HCT116 (cell line): ENCODE measurements around the gene KCNK3.

Experiments used
- CTCF ChIP-seq, 3 experiments: fragments of 200-600 bp in 1 of 3; sonication (generic) in 1 of 3; IDR thresholded peaks in 2 of 3; conservative IDR thresholded peaks in 1 of 3; 2 replicates each; pipeline ENCODE4 v1.5.1; 2012 to 2017; ENCODE audit warnings: low read depth in 2 of 3, low read length in 2 of 3, antibody characterized with exemption in 1 of 3, borderline replicate concordance in 1 of 3, control low read depth in 1 of 3, mild to moderate bottlenecking in 1 of 3, mixed read lengths in 1 of 3, mixed run types in 1 of 3, moderate library complexity in 1 of 3; ENCODE audit not compliant: insufficient read depth in 1 of 3
- EZH2 ChIP-seq: fragments of 200-600 bp; sonication (generic); IDR thresholded peaks from 2 replicates; pipeline ENCODE4 v1.6.1; 2017; ENCODE audit warnings: antibody characterized with exemption, mixed run types
- EZH2phosphoT487 ChIP-seq: fragments of 200-600 bp; IDR thresholded peaks from 2 replicates; pipeline ENCODE4 v1.6.1; 2018; ENCODE audit warnings: antibody characterized with exemption, borderline replicate concordance
- JUND ChIP-seq: IDR thresholded peaks from 2 replicates; pipeline ENCODE4 v1.6.1; 2012
- POLR2A ChIP-seq: IDR thresholded peaks from 2 replicates; pipeline ENCODE4 v1.7.0; 2011; ENCODE audit warnings: borderline replicate concordance; ENCODE audit not compliant: insufficient read depth, insufficient read length; ENCODE audit errors: extremely low read depth
- POLR2AphosphoS5 ChIP-seq: IDR thresholded peaks from 2 replicates; pipeline ENCODE4 v1.6.1; 2011; ENCODE audit warnings: mild to moderate bottlenecking, low read depth, low read length, moderate library complexity
- RAD21 ChIP-seq: IDR thresholded peaks from 2 replicates; pipeline ENCODE4 v1.6.1; 2012; ENCODE audit warnings: low read depth, mild to moderate bottlenecking
- SRF ChIP-seq: IDR thresholded peaks from 2 replicates; pipeline ENCODE4 v1.6.1; 2012; ENCODE audit warnings: low read depth
- YY1 ChIP-seq: IDR thresholded peaks from 2 replicates; pipeline ENCODE4 v1.6.1; 2011; ENCODE audit warnings: low read length, low read depth, moderate library complexity, mild to moderate bottlenecking; ENCODE audit not compliant: insufficient replicate concordance; ENCODE audit errors: extremely low read depth

GRCh38 chr2:26652361-26653041, 40.0 kb upstream of the KCNK3 start:
- no peak for TF ChIP-seq EZH2
- no peak for TF ChIP-seq CTCF (IDR thresholded peaks at IDR 0.05 in 2 of 3, conservative IDR thresholded peaks at IDR 0.05 in 1 of 3; ENCODE audit: borderline replicate concordance in 1 of 3, insufficient read depth in 1 of 3, low read depth in 2 of 3, low read length in 2 of 3)
- no peak for TF ChIP-seq JUND
- TF ChIP-seq POLR2A = no peak
- no peak for TF ChIP-seq EZH2phosphoT487
- TF ChIP-seq SRF = no peak
- no peak for TF ChIP-seq POLR2AphosphoS5
- no peak for TF ChIP-seq RAD21
- no peak for TF ChIP-seq YY1
